GM08714 (cell line): ENCODE data around the gene CHPF.

ENCODE experiments used
- H3K4me3 ChIP-seq: fragments of 200-500 bp; sonication (Bioruptor generic); 2 replicates; pipeline ENCODE4 v1.5.1; 2014; ENCODE audit warnings: mild to moderate bottlenecking, low read length, inconsistent platforms
- ZNF274 ChIP-seq: IDR thresholded peaks from 2 replicates; pipeline ENCODE4 v1.6.1; 2012; ENCODE audit warnings: mild to moderate bottlenecking, low read depth, low read length

CHPF gene

GRCh38 chr2:219551441-219552381 is 8.1 kb upstream of the CHPF start:
- TF ChIP-seq ZNF274: no peak
- peak overlapping the region; percentile 53; the same call in 1 of the 2 replicates for H3K4me3 ChIP-seq

GRCh38 chr2:219549619-219550018 is 6.0 kb upstream of the CHPF start:
- H3K4me3 ChIP-seq: no peak overlapping the region
- no peak for TF ChIP-seq ZNF274

GRCh38 chr2:219548990-219549389 is 5.4 kb upstream of the CHPF start:
- no peak overlapping the region for H3K4me3 ChIP-seq

GRCh38 chr2:219547621-219548020 is 4.0 kb upstream of the CHPF start:
- no peak for TF ChIP-seq ZNF274
- no peak overlapping the region for H3K4me3 ChIP-seq

More at GRCh38 chr2:219548990-219549389, 5.4 kb upstream of the CHPF start:
- no peak for TF ChIP-seq ZNF274

GRCh38 chr2:219545943-219546352 is 2.3 kb upstream of the CHPF start:
- TF ChIP-seq ZNF274: no peak
- H3K4me3 ChIP-seq: no peak overlapping the region

GRCh38 chr2:219545295-219545942 is 1.8 kb upstream of the CHPF start:
- TF ChIP-seq ZNF274: no peak
- H3K4me3 ChIP-seq: no peak overlapping the region

DNA sequence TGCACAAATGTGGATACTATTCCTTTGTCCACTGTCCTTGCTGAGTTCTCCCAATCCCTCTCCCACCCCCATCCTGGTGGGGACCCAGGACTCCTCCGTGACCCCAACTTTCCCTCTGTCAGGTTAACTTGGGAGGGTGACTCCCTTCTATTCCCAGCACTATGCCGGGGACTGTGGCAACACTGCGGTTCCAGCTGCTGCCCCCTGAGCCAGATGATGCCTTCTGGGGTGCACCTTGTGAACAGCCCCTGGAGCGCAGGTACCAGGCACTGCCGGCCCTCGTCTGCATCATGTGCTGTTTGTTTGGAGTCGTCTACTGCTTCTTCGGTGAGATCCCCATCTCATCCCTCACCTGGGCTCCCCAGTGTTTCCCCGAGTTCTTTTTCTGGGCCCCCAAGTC is 958 bp upstream of the CHPF start:
- H3K4me3 ChIP-seq: no peak overlapping the region; the same call in 1 of the 2 replicates
- TF ChIP-seq ZNF274: no peak

DNA sequence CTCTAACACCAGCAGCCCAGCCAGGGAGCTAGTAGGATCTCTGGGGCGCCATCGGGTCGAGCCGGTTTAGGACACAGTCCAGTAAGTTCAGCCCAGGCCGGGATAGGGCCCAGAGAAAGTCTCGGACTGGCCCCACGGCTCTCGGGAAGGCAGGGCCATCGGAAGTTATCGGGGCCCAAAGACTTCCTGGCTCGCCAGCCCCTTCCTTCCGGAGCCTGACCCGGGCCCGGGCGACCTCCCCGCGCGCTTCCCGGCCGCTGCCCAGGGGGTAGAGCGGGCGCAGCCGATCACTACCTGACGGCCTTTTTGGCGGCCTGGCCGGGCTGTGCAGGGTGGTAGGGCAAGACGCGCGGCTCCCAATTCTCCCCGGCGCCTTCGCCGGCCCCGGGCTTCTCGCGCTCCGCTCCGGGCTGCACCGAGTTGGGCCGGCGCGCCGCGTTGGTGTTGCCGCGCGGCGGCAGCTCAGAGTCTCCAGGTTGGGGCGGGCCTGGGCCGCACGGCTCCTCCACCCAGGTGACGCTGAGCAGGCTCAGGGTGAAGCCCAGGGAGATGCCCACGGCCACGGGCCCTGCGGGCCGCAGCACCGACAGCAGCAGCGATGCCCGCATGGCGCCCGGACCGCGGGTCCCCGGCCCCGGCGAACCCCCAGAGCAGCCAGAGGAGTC is 546 bp downstream of the CHPF start:
- TF ChIP-seq ZNF274: no peak
- peak overlapping the region; percentile 67 for H3K4me3 ChIP-seq

DNA sequence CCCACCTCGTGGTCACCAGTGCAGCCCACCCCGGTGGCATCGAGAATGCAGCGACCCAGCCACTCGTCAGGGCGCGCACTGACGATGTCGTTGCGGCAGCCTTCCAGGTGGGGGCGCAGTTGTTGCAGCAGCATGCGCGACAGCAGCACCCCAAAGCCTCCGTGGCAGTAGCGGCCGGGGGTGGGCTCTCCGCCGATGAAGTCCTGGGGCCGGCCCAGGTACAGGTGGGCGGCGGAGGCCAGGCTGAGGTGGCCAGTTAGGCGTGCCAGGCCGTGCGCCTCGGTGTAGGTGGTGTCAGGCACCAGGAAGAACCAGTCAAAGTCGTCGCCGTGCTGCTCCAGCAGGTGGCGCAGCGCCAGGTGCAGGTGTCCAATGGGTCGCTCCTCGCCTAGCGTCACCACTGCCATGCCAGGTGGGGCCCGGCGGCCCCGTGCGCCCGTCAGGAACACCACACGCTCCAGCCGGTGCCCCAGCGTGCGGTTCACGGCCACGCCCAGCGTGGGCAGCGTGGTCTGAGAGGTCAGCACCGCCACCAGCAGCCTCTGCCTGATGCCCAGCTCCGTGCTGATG is 1.9 kb downstream of the CHPF start:
- no peak for TF ChIP-seq ZNF274
- H3K4me3 ChIP-seq: peak overlapping the region; percentile 1; the same call in 1 of the 2 replicates

- no peak overlapping the region for H3K4me3 ChIP-seq
- TF ChIP-seq ZNF274: no peak
These were observed 2.7 kb downstream of the CHPF start for GRCh38 chr2:219540784-219541504.

GRCh38 chr2:219539926-219540678 is 3.5 kb downstream of the CHPF start:
- TF ChIP-seq ZNF274: no peak
- H3K4me3 ChIP-seq: no peak overlapping the region

DNA sequence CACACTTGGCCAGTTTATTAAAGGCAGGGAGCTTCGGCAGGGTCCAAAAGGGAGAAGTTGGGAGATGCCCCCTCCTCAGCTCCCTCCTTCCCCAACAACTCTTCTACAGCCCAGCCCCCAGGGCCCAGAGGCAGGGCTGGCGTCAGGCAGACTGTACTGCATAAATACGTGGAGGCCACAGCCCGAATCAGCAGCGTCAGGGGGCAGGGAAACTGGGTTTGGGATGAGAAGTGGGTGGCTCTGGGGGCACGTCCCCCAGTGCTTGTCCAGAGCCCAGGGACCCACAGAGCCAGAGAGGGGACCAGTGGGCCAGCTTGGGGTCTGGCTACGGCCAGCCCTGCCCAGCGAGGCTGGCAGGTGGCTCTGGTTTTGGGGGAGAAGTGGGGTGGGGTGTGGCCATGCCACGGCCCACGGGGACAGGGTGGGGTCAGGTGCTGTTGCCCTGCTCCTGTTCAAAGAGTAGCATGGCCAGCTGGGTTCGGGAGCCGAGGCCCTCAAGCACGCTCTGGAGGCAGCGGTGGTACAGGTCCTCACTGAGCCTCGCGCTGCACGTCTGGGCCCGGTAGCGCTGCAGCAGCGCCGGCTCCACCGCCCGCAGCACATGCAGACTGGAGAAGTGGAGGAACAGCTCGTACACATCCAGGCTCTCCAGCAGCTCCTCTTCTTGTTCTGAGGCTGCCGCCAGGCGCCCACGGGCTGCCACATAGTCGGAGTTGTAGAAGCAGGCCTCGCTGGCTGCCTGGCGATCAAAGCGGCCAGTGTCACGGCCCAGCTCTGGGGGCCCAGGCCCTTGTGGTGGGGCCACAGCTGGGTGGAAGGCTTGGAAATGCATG is 4.4 kb downstream of the CHPF start:
- H3K4me3 ChIP-seq: no peak overlapping the region
- no peak for TF ChIP-seq ZNF274

GRCh38 chr2:219538504-219538951 is 5.1 kb downstream of the CHPF start:
- H3K4me3 ChIP-seq: no peak overlapping the region
- no peak for TF ChIP-seq ZNF274
